Superior temporal gyrus (tissue), 1 donor: ENCODE results near the gene RAB36.

Source experiments
- DNase-seq: peaks from one replicate; pipeline ENCODE4 v3.0.0-alpha.2; 2016; ENCODE audit errors: extremely low spot score

The RAB36 gene

DNA sequence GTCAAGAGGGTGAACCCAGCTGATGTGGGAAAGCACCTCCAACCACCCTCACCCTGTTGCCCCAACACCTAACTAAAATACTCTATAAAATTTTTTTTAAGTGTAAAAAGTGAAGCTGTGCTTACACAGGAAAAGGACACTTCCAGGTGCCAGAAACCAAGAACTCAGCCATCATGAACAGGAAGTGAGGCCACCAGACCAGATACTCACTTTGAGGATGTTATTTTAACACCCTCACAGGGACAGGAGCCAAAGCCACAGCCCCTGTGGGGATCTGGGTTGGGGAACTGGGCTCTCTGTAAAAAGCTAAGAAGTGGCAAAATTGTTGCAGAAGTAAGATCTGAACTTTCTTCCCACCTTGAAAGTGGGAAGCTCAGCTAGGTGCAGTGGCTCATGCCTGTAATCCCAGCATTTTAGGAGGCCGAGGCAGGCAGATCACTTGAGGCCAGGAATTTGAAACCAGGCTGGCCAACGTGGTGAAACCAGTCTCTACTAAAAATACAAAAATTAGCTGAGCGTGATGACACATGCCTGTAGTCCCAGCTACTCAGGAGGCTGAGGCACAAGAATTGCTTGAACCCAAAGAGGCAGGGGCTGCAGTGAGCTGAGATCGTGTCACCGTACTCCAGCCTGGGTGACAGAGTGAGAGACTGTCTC, 7.2 kb upstream of the RAB36 start:
- DNase-seq: peak; percentile 17

DNA sequence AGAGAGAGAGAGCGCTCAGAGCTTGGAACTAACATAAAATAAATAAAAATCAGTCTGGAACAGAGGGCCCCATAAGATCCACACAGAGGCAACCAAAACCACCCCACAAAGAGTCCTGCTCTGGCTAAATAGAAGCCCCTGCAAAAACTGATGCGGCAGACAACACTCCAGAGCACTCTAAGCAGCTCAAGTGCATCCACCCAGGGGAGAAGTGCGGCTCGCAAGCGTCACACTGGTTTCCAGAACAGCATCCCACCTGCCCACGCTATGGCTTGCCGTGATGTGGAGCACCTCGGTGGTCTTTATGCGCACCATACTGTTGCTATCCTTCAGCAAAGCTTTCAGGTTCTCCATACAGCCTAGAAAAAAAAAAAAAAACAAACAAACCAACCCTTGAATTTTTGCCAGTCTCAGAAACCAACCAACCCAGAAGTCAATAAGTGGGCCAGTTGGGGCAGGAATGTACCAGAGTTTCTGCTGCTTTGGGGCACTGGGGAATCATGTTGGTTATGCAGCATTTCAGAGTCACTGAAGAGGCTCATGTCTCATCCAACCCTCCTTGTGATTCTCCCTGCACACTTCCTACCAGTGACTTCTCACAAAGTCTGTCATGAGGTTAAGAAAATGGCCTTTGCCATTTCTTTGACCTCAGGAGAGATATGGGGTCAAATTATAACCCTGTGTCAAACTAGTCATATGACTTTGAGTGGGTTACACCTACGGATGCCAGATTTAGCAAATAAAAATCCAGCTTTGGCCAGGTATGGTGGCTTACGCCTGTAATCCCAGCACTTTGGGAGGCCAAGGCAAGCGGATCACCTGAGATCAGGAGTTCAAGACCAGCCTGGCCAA, 6.5 kb upstream of the RAB36 start:
- no peak for DNase-seq

DNA sequence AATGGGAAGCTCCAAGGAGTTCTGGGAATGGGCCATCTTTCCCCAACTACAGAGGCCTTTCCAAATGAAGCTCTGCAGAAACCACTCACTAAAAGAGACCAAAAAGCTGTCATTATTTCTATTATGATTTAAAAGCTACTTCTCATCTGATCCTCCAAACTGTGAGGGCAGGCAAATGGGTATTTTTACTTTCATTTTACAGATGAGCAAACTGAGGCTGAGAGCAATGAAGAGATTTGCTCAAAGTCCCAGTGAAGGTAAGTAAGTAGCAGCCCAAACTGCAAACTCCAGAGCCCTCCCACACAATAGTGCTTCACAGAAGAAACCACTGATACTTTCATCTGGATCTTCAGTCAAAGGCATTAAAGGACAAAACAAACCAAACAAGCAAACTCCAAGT, 4.9 kb upstream of the RAB36 start:
- DNase-seq: no peak

DNA sequence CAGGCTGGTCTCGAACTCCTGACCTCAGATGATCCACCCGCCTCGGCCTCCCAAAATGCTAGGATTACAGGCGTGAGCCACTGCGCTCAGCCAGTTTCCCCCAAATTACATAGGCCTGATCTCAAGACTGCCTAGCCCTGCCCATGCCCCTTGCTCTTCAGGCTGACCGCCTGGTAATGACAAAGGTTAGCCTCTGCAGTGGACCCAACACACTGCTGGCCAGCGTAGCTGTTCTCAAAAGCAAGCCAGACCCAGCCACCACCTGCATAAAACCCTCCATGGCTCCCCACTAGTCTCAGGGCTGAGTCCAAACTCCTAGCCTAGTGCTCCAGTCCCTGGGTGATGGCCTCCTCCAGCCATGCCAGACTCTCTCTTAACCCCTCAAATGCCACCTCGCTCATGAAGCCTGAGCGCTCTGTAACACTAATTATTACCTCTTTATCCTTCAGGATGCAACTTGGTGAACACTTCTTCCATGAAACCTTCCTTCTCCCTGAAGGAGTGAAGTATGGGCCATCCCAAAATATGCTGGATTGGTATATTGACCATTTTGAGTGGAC, 2.7 kb upstream of the RAB36 start:
- no peak for DNase-seq

- no peak for DNase-seq
Measured at GRCh38 chr22:23143119-23143518, 2.2 kb upstream of the RAB36 start.

DNA sequence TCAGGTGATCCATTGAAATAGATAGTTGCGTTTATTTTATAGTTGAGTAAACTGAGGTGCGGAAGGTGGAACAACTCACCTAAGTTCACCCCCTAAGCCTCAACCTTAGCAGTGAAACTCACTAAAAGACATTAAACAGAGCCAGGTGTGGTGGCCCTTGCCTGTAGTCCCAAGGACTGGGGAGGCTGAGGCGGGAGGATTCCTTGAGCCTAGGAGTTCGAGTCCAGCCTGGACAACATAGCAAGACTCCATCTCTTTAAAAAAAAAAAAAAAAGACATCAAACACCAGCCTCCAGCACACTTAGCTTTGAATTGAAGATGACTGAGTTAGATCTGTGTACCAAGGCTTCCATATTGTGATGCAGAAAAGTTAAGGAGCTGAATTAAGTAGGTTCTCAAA, 845 bp upstream of the RAB36 start:
- DNase-seq: no peak

GRCh38 chr22:23145878-23146470, 697 bp downstream of the RAB36 start:
- no peak for DNase-seq

GRCh38 chr22:23146478-23147205, 1.4 kb downstream of the RAB36 start:
- no peak for DNase-seq

DNA sequence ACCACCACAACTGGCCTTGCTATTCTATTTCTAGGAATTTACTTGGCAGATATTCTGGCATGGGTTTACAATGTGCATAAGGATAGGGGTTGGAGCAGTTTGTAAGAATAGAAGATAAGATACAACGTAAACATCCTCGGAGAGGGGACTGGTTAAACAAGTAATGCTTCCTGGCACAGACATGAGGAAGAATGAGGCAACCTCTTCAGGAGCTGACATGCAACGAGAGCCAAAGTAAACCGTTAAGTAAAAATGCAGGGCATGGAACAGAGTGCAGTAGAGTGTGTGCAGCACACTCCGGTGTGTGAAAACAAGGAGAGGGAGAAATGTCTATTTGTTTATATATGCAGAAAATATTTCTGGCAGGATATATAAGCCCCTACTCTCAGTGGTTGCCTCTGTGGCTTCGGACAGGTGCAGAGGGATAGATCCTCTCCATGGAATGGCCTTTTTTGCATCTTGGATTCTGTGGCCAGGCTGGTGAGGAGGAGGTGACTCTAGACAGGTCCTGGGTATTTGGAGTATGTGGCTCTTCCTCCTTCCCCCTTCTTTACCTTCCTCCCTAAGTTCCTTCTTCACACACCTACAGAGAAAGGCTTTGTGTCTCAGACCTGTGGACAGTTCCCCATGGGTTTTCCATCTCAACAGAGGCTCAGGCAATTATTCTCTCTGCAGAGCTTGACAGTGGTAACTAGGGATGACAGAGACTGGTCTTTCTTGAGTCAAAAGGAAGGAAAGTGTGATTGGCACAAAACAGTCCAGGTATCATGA, 2.5 kb downstream of the RAB36 start:
- no peak for DNase-seq

GRCh38 chr22:23149743-23150238, 4.5 kb downstream of the RAB36 start:
- no peak for DNase-seq

GRCh38 chr22:23150762-23151161, 5.5 kb downstream of the RAB36 start:
- DNase-seq: no peak

DNA sequence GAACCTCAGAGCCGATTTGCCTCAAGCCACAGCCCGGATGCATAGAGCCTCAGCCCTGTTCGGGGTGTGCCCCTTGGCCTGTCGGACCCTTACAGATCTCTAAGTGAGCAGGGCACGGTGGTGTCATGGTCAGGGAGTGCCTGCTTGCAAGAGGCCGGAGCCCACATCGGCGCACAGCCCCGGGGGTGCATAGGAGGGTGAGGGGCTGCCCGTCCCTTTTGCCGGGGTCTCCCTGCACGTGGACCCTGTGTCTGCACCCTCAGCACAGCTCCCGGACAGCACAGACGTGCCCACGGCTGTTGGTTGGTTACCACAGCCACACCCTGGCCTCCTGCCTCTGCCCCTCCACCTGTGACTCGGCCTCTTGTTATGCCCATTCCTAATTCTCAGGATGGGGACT, 6.5 kb downstream of the RAB36 start:
- no peak for DNase-seq

GRCh38 chr22:23152238-23153114, 7.2 kb downstream of the RAB36 start:
- no peak for DNase-seq

DNA sequence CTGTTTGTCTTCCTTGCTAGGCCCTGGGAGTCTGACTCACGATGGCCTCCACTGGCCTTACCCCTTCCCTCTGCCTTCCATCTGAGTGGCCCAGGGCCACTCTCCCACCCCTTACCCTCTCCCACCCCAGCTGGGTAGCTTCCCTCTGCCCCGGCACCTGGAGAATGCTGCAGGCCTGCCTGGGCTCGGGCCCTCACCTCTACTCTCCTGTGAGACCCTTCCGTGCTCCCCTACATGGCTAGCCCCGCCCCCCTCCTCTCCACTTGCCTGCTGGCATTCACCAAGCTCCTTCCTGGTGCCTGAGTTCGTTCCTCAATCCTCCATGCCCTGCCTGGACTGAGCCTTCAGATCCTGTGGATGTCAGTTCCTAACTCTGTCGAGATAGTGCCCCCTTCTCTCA, 8.7 kb downstream of the RAB36 start:
- no peak for DNase-seq

DNA sequence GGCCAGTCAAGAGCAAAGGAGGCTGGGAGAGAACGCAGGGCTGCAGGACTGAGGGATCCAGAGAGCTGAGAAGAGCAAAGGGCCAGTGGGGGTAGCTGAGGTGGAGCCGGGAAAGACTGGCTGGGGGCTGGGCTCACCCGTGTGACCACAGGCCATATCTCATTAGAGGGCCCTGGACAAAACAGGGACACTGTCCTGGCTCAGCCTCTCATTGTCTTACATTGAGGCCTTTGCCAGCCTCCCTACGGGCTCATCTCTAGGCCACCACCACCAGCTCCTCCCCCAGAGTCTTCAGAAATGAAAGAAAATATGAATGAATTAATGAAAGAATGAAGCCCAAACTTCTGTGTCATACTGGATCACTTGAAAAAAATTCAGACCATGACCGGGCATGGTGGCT, 9.2 kb downstream of the RAB36 start:
- no peak for DNase-seq

DNA sequence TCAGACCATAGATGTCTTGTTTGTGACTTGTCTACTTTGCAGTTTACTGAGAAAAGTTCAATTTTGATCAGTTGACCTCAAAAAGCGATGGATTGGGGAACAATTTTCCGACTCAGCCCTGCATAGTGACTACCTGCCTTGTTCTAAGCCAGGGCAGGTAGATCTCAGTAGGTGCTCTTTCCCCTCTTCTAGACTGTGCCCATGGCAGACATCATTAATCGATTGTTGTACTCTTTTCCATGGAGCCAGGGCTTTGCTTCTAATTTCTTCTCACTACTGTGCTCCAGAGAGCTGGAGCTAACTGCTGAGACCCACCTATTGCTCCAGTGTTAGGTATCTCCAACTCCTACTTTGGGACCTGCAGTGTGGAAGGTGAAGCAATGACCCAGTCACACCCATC, 9.9 kb downstream of the RAB36 start:
- DNase-seq: no peak

DNA sequence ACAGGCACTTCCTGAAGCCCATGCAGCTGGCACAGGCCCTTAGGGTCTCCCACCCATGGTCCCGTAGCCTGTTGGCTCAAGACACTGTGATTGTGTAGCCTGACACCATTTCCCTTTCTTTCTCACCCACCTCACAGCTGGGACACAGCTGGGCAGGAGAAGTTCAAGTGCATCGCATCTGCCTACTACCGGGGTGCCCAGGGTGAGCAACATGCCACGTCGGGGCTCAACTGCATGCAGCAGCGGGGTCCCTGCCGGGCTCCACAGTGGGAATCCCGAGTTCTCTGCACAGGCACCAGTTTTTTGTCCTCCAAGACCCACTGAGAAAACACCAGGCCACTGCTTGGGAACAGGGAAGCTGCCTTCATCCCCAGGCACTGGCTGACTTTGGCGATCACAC, 10.6 kb downstream of the RAB36 start:
- no peak for DNase-seq

DNA sequence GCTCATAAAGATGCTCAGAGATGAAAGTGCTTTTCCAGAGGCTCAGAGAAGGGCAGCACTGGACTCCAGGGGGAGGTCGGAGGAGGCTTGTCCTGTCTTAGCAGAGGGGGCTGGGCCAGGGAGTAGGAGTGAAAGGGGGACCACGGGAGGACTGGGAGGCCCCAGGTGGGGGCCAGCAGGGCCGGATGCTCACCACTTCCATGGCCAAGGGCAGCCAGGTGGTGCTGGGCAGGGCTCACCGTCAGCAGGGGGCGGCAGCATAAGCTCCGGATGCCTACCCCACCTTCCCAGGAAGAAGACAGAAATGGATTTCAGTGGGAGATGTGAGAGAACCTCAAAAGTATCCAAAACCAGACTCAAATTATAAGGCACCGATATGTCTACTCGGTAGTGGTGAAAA, 11.0 kb downstream of the RAB36 start:
- no peak for DNase-seq

GRCh38 chr22:23157560-23158515, 12.6 kb downstream of the RAB36 start:
- no peak for DNase-seq
